GM12872 (cell line): ENCODE measurements around the gene CLIC1.

Experiments
- TF ChIP-seq, protein P1 (sequence below): IDR thresholded peaks from 3 replicates; pipeline ENCODE4 v1.5.1; 2011; ENCODE audit warnings: low read depth, mild to moderate bottlenecking, low read length, moderate library complexity; ENCODE audit not compliant: insufficient read depth

Gene CLIC1

DNA sequence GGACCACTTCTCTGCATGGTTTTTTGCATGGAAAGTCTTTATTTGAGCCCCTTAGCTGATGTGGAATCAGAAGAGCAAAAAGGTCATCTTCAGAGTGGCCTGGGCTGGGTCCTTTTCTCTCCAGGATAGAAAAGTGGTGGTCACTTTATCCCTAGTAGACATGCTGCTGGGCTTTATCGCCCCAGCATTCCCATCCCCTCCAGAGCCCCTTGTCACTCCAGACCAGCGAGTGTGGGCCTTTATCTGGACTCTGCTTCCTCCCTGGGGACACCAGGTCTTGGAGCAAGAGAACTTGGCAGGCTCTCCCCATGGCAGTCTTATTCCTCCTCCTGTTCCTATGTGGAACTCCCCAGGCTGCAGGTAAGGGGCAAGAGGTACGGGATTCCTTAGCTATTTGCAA is 29.7 kb downstream of the CLIC1 start, which contains the start of gene LY6G6F:
TSS of gene LY6G6F (plus strand) at position 268 of the 400 bp plus-strand sequence. CDS start at position 309, 41 bp downstream.
- TF ChIP-seq, protein P1, sequence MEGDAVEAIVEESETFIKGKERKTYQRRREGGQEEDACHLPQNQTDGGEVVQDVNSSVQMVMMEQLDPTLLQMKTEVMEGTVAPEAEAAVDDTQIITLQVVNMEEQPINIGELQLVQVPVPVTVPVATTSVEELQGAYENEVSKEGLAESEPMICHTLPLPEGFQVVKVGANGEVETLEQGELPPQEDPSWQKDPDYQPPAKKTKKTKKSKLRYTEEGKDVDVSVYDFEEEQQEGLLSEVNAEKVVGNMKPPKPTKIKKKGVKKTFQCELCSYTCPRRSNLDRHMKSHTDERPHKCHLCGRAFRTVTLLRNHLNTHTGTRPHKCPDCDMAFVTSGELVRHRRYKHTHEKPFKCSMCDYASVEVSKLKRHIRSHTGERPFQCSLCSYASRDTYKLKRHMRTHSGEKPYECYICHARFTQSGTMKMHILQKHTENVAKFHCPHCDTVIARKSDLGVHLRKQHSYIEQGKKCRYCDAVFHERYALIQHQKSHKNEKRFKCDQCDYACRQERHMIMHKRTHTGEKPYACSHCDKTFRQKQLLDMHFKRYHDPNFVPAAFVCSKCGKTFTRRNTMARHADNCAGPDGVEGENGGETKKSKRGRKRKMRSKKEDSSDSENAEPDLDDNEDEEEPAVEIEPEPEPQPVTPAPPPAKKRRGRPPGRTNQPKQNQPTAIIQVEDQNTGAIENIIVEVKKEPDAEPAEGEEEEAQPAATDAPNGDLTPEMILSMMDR = no peak

DNA sequence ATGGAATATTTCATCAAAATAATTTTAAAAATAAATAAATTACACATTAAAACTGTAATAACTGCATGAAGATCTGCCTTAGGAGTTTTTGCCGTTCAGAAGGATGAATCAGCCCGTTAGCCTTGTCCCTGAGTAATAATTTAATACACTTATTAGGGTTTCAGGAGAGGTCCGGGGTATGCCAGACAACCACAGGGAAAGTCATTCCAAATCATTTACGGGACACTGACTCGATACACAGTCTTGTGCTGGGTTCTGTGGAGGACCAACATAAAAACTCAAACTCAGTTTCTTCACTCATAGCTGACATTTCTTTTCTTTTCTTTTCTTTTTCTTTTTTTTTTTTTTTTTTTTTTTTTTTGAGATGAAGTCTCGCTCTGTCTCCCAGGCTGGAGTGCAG is 30.4 kb downstream of the CLIC1 start:
- TF ChIP-seq, protein P1 = no peak

DNA sequence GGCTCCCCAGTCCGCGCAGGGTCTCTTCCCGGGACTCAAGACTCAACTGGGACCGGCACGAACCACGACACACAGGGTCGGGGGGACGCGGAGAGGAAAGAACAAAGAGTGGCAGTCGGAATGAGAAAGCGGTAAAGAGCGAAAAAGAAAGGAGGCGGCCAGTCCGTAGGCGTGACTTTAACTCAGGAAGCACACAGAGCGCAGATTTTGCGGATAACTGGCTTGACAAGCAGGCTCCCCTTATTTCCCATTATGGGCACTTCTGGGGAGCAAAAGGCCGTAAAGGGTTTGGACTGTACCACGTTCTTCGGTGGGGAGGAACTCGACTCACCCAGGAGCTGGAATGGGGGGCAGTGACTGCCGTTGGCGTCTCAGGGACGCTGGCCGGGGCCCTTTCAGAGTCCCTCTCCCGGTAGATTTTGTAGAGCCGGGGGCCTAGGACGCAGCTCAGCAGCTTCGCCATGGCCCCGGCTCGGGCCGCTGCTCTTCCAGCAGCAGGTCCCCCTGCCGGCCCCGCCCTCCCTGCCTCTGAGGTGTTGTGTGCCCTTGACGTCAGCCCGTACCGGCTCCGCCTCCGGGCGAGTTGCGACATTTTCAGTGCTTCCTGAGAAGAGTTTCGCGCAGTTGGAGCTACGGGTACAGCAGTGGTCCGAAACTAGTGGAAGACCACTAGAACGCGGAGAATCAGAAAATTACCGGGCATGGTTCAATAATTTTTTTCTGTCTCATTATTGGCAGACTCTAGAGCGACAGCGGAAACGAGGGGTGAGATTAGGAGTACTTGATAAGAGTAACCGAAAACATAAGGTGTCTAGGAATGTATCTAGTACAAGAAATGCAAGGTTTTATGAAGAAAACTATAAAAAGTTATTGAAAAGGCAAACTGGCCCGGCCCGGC is 33.3 kb downstream of the CLIC1 start, which contains the start of gene ABHD16A:
TSS of gene ABHD16A (minus strand) at position 506 of the 898 bp plus-strand sequence. CDS start at position 463, 43 bp downstream.
- TF ChIP-seq, protein P1 = no peak

DNA sequence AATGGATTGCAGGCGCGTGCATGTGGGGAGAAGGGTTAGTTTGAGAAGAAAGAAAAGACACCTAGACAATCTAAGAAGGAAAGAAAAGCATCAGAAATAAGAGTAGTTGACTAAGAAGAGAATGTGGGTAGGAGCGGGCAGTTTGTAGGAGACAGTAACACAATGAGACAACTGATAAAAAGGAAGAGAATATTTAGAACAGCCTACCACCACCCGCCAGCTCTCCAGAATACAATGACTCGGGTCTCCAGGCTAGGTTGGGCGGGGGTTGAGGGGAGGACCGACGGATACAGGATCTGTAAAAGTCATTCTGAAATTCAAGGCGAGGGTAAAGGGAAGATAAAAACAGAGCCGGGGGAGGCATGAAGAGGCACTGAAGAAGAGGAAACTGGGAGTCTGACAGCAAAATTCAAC is 33.9 kb downstream of the CLIC1 start:
- TF ChIP-seq, protein P1 = no peak

DNA sequence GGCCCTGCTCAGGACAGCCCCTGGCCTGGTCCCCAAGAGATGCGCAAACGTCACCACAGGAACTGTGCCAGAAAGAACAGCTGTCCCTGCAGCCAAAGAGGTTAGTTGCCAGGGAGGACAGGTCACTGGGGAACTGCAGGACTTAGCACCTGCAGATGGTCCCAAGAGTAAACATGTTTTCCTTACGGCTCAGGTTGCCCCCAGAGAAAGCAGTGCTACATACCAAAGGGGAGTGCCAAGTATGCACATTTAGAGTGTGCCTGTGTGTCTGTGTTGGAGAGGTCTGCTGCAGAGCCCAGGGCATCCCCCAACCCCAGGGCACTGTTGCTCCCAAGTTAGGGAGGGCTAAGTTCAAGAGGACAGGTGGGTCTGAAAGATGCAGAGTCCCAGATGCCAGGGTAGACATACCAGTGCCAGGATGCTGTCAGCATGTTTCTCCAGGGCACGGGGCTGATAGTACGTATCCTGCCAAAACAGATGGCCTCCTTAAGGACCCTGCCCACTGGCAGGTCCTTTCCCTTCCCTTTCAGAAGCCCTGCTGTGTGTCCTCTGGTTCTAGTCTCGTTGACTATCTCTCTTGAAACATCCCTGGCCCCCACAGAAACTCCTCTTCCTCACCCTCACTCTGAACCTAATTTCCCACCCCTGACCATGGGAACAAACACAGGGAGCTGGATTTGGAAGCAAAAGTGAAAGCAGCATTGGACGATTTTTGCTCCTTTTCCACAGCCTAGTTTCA is 34.5 kb downstream of the CLIC1 start:
- TF ChIP-seq, protein P1 = no peak

DNA sequence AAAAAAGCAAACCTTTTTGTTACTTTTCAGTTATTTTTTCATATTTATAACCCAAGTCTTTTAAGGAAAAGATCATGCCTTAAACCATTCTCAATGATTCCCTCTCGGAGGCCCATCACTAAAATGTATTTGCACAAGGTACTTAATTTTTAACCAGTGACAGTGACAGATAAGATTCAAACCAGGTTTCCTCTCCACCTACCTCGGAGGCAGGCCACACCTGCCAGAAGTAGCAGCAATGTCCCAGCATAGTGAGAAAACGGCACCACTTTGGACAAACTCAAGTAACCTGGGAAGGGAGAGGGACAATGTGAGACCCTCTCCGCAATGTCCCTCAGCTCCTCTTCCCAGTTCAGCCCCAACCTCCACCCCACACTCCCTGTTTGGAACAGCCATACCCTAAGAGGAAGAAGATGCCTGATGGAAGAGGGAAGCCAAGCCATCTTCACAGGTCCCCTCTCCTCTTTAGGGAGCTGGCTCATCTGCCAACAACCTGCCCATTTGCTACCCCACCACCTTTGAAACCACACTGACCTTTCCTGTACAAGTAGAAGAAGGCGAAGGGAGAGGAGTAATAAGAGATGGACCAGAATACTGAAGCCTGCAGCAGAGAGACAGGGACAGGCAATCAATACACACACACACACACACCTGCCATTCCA is 35.5 kb downstream of the CLIC1 start:
- TF ChIP-seq, protein P1 = no peak

DNA sequence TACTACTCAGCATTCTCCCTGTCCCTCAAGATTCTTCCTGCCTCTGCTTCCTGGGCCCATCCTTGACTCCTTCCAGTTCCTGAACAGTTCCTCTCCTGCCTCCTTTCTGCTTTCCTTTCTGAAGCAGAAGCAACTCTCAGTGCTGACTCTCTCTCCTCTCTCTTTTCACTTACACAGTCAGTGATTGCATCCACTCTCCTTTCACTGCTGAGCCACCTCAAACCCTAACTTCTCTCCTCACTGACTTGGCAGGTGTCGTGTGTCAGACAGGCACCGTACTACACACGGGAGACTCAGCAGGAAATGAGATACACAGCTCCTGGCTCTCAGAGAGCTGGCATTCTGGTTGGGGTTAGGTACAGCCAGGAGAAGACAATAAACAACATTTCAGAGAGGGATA is 38.8 kb downstream of the CLIC1 start:
- TF ChIP-seq, protein P1 = no peak
